Fibroblast of skin of back (primary cell): Measurements from ENCODE around the gene PNPT1.
"Not testable (repeated sequence)": the region's sequence is repeated elsewhere in the genome, so short reads cannot be mapped to it uniquely, and the experiment has no call there.

Experiments used
- DNase-seq: peaks from one replicate; pipeline ENCODE4 v3.0.0-alpha.2; 2013

Gene PNPT1

GRCh38 chr2:55596795-55597194, 96.8 kb downstream of the PNPT1 start:
- not testable (repeated sequence) for DNase-seq

DNA sequence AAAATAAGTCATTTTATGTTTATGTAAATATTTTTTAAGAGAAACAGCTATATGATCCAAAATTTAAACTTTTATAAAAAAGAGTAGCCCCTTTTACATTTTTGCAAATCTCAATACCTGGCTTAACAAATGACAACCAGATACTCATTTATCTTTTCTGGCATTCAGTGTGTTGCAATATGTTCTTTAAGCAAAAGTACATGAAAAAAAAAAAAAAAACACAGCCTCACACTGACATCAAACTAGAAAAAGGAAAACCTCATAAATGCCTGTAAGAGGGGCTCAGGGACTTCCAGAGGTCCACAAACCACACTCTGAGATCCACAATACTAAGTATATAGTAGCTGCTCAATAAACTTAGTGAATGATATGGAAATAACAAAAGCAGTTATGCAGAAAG, 98.1 kb downstream of the PNPT1 start:
- DNase-seq = no peak

DNA sequence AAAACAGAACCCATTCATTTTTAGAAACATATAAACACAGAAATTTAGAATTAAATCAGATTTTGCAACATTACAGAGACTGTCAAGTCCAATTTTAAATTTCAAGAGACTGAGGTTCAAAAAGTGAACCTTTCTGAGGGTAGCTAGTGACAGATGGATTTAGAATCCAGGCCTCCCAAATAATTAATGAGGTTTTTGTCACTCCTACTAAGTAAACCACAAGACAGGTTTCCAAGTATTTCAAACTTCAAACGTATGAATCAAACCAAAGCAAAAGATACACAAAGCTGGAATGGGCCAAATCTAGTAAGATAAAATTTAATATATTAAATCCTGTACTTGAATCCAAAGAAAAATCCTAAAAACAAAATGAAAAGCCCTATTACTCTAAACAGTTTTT, 101.5 kb downstream of the PNPT1 start:
- no peak for DNase-seq

DNA sequence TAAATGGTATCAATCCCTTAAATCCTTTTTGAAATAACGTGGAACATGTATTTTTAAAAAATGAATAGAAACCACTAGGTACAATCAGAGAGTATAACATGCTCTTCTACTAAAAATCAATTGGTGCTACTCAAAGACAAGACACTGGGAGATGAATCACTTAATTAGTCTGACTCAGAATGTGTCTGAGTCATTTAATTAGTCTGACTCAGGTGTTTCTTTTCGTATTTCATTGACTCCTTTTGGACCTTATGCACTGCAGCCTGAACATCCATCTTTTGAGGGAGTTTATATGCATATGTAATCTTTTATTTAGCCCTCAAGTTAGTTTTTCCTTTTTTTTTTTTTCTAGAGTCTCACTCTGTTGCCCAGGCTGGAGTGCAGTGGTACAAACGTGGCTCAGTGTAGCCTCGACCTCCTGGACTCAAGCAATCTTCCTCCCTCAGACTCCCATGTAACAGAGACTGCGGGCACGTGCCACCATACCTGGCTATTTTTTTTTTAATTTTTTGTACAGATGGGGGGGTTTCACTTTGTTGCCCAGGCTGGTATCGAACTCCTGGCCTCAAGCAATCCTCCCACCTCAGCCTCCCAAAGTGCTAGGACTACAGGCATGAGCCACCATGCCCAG, 102.7 kb downstream of the PNPT1 start:
- peak; percentile 61 for DNase-seq

DNA sequence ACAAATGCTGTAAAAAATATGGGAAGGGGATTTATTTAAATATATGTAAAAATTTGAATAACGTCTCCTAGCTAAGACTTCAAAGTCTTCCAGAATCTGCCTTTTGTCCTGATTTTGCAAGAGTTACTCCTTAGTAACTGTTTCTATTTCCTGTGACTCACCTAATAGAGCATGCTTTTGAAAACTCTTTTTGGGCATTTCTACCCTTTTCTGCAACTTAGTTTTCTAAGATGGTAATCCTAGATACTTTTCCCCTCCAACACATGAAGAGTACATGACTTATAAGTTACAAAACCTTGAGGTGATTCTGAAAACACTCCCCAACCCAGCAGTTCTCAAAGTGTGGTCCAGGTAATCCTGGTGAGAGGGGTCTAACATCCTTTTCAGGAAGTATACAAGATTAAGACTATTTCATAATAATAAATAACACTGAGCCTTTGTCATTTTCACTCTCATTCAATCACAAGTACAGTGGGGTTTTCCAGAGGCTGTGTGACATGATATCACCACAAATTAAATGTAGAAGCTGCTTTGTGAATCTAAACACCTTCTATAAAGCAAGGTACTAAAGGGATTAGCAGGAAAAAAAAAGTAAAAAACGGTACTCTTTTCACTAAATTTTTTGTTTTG, 108.1 kb downstream of the PNPT1 start:
- peak; percentile 29 for DNase-seq
